ENCODE results near the gene RPL27.
A peak's percentile ranks its signal among the peaks of the same experiment; 100 is the strongest.

The RPL27 gene

DNA sequence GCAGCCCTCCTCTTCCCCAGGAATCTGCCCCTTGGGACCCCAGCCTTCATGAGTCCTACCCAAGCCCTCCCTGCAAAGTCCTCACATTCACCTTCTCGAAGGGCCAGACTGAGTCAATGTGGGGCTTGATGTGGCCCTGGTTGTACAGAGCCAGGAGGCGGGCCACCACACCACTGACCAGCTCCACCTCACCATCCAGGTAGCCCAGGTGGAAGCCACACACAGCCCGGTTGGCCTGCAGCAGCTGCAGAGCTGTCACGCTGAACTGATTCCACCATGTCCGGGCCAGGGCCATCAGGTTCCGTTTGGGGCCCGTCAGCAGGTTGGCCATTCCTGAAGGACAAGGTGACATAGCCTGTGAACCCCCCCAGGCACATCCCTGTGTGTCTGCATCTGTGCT is 18.0 kb downstream of the RPL27 start:
- no peak overlapping the region for H3K4me3 ChIP-seq (ENCODE audit: low read depth, low read length)
- in situ Hi-C loops (cut with HindIII; ENCODE audit: low sequenced_read_pairs) = loop anchor here (5.0 kb wide), 1 partner anchor 39 kb away; no protein-coding TSS in a partner anchor
- TF ChIP-seq, protein P1, sequence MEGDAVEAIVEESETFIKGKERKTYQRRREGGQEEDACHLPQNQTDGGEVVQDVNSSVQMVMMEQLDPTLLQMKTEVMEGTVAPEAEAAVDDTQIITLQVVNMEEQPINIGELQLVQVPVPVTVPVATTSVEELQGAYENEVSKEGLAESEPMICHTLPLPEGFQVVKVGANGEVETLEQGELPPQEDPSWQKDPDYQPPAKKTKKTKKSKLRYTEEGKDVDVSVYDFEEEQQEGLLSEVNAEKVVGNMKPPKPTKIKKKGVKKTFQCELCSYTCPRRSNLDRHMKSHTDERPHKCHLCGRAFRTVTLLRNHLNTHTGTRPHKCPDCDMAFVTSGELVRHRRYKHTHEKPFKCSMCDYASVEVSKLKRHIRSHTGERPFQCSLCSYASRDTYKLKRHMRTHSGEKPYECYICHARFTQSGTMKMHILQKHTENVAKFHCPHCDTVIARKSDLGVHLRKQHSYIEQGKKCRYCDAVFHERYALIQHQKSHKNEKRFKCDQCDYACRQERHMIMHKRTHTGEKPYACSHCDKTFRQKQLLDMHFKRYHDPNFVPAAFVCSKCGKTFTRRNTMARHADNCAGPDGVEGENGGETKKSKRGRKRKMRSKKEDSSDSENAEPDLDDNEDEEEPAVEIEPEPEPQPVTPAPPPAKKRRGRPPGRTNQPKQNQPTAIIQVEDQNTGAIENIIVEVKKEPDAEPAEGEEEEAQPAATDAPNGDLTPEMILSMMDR (IDR thresholded peaks at IDR 0.05; ENCODE audit: low read depth, low read length, missing control alignments) = no peak
- DNase-seq (ENCODE audit: low read depth) = no peak

DNA sequence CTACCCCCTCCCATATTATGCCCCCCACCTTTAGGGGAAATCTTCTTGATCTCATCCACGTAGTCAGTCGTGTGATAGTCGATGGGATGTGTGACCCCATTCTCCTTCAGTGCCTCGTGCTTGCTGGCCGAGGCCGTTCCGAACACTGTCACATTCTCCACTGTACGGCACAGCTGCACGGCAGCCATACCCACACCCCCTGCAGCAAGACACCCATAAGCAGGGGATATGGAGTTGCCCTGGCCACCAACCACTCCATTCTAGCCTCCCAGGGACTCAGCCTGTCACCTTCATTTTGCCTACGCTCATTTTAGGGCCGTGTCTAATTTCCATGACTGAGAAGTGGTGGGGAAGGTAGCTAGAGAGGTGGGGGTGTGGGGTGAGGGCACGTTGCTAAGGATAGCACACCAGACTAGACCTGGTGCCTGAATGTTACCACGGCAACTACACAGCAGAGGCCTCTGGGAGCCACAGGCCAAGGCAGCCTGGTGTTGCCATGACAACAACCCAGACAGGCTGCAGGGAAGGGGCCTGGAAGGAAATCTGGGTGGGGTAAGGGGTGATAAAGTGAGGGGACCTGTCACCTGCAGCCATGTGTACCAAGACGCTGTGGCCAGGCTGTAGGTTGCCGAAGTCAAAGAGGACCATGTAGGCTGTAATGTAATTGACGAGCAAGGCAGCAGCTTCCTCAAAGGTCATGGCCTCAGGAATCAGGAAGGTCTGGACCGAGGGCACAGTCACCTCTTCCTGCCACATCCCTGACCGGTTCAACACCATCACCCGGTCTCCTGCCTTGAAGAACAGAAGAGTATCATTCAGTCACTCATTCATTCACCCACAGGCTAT is 20.0 kb downstream of the RPL27 start:
- no peak for DNase-seq (ENCODE audit: low read depth)
- in situ Hi-C loops (cut with HindIII; ENCODE audit: low sequenced_read_pairs) = loop anchor here (5.0 kb wide), 1 partner anchor 41 kb away; no protein-coding TSS in a partner anchor
- no peak overlapping the region for H3K4me3 ChIP-seq (ENCODE audit: low read depth, low read length)
- TF ChIP-seq, protein P1 (IDR thresholded peaks at IDR 0.05; ENCODE audit: low read depth, low read length, missing control alignments) = no peak

DNA sequence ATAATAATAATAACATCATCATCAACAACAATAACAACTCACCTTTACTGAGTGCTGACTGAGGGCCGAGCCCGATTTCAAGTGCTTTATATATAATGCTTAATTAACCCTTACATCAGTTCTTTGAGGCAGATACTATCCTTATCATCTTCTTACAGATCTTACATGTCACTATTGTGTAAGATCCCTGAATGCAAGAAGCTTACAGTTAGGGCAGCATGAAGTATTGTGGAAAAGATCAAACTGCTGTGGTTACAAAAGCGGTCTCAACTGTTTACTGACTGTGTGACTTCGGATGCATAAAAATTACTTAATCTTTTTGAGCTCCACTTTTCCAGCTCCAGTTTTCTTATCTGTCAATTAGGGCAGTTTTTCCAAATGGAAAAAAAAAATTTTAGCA is 20.7 kb downstream of the RPL27 start:
- TF ChIP-seq, protein P1 (IDR thresholded peaks at IDR 0.05; ENCODE audit: low read depth, low read length, missing control alignments) = no peak
- H3K4me3 ChIP-seq (ENCODE audit: low read depth, low read length) = no peak overlapping the region
- in situ Hi-C loops (cut with HindIII; ENCODE audit: low sequenced_read_pairs) = loop anchor here (5.0 kb wide), 1 partner anchor 42 kb away; no protein-coding TSS in a partner anchor
- DNase-seq (ENCODE audit: low read depth) = no peak

DNA sequence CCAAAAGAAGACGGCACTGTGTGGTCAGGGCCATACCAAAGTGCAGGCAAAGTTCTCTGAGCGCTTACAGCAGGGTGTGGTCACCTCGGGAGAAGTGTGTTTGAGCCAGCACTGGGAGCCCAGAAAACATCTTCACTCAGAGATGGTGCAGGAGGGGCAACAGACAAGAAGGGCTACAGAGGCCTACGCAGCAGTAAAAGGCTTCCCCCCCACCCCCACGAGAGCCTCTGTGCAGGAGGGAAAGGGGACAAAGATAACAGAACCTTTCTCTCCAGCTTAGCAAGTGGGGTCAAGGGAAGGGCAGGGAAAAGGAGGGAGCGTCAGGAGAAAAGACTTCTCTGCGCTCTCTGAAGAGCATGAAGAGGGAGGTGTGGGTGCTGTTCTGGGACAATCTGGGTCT is 21.2 kb downstream of the RPL27 start:
- in situ Hi-C loops (cut with HindIII; ENCODE audit: low sequenced_read_pairs) = loop anchor here (5.0 kb wide), 1 partner anchor 42 kb away; no protein-coding TSS in a partner anchor
- no peak for DNase-seq (ENCODE audit: low read depth)
- TF ChIP-seq, protein P1 (IDR thresholded peaks at IDR 0.05; ENCODE audit: low read depth, low read length, missing control alignments) = no peak
- no peak overlapping the region for H3K4me3 ChIP-seq (ENCODE audit: low read depth, low read length)

DNA sequence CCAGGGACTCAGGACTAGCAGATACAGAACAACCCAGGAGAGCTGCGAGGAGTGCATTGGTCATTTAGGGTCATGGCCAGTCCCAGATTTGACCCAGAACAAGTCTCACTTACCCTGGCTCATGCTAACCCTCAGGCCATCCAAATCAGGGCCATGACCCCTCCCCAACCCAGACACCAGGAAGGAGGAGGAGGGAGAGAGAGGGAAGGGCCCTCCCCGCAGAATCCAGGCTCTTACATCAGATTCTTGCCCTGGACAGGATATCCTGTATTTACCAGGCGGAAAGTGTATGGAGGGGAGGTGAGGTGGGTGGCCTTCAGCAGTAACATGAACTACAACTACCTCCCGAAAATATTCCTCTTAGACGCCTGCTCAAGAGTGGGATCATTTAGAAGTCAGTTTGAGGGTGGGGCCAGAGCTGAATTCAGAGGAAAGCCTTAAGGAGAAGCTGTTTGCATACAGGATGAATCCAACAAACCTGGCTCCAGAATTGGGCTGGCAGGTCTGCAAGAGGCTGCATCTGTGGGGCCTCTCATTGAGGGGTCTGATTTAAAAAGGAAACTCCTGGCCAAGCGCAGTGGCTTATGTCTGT is 21.9 kb downstream of the RPL27 start:
- in situ Hi-C loops (cut with HindIII; ENCODE audit: low sequenced_read_pairs) = no loop called here
- no peak for DNase-seq (ENCODE audit: low read depth)
- peak overlapping the region; percentile 97 for H3K4me3 ChIP-seq (ENCODE audit: low read depth, low read length)
- TF ChIP-seq, protein P1 (IDR thresholded peaks at IDR 0.05; ENCODE audit: low read depth, low read length, missing control alignments) = no peak

DNA sequence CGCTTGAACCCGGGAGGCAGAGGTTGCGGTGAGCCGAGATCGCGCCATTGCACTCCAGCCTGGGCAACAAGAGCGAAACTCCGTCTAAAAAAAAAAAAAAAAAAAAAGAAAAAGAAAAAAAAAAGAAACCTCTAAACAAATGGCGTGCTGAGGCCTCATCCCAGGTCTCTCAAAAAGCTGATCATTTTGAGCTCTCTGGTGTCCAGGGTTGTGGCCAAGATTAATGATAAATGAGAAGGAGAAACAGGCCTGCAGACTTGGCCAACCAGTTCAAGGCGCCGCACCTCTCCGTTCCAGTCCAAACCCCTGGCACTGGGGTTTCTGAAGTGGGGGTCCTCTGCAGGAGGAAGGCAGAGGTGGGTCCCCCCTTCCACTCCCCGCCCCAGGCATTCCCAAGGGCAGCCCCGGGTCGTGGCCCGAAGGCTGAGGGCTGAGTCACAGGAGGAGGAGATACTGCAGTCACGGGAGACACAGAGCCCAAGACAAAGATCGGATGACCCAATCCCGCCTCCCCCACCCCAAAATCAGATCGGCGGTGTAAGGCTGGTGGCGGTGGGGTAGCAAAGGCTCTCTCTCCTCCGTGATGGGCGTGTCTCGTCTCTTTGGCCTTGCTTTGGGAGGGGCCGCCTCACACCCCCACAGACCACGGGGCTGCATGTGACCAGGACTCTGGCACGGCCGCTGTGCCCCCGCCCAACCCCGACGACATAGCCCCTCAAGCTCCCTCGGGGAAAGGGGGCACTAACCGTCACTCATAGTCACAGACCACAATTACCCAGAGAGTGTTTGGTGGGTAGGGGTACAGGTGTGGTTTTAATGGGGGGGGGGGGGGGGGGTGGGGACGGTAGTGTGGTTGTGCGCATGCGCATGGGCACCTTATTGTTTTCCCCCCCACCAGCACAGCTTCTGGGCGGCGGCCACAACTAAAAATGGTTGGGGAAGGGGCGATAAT is 22.8 kb downstream of the RPL27 start:
- in situ Hi-C loops (cut with HindIII; ENCODE audit: low sequenced_read_pairs) = no loop called here

More for the DNA sequence above, 22.8 kb downstream of the RPL27 start:
- TF ChIP-seq, protein P1 (IDR thresholded peaks at IDR 0.05; ENCODE audit: low read depth, low read length, missing control alignments) = no peak
- no peak for DNase-seq (ENCODE audit: low read depth)
- peak overlapping the region; percentile 97 for H3K4me3 ChIP-seq (ENCODE audit: low read depth, low read length)
